D341Med (cell line): ENCODE results near the gene NALCN.

Source experiments
- DNase-seq: peaks from one replicate; pipeline ENCODE4 v3.0.0; 2012; ENCODE audit warnings: low spot score

Gene NALCN

DNA sequence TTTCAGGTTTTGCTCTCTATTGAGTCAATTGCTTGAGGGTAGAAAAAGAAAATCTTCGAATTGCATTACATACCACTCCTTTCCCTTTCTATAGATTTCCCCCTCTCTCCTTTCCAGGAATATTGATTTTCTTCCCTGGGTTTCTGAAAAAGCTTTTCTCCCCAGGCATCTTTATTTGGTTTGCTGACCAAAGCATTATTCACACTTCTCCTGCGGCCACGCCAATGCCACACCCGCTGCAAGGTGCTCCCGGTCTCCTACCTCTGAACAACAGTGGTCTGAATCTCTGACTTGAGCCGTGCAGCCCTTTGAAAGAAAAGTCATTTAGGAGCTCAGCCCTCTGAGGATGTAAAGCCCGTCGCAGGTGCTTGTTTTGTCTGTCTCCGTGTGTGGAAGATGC, 390.8 kb downstream of the NALCN start:
- DNase-seq, result no peak

DNA sequence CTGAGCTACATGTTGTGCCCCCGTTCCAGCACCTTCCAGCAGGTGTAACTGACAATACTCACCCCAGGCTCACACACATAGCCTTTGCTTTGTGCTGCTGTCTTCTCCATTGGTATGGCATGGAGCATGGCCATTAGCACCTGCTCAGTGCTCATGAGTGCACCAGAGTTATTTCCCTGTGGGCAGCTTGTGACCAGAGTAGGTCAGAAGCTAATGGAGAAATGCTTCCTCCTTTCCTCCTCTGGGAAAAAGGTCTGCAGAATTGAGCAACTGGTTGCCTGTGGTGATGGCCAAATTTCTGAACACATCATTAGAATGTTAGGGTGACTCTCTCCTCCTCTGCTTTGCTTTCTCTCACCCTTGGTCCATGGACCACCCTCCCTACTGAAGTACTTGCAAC, 397.2 kb downstream of the NALCN start:
- no peak for DNase-seq

DNA sequence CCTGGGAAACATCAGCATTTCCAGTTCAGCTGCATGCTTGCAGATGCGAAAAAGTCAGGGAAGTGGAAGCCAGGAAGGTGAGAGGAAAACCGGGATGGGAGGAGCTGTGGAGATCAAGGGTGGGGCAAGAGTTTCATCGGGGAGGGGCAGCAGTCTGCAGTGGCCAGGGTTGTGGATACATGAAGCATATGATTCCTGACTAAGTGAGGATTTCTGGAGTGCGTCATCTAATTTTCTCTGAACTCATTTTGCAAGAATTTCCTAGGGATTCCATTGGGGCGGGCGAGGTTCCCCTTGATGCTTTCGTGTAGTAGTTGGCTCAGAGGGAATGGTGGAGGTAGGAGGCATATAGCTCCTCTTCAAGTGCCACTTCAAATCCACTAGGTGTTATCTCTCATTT, 397.6 kb downstream of the NALCN start:
- DNase-seq, result no peak

DNA sequence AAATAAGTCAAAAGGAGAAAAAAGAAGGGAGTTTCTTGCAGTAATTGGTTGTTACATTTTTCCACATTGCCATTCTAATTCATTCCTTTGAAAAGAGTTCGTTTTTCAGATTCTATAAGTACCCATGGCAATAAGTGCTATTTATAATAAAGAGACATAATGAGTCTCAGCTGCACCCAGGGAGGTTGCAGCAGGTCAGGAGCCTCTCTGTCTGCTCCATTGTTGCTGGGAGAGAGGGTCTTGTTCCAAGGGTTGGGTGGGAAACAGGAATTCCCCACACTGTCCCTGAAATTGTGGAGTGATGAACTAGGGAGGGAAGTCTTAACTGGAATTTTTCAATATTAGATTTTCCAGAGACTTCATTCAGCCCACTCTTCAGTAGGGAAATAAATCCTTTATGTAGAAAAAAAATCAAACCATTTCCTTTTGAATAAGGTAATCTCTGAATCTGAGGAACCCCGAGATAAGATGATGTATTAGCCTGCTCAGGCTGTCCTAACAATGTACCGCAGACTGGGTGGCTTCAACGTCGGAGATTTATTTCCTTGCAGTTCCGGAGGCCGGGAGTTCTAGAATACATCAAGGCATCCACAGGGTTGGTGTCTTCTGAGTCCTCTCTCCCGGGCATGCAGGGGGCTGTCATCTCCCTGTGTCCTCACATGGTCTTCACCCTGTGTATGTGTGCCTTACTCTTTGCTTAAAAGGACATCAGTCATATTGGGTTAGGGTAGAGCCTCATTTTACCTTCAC, 399.0 kb downstream of the NALCN start:
- DNase-seq, result no peak

DNA sequence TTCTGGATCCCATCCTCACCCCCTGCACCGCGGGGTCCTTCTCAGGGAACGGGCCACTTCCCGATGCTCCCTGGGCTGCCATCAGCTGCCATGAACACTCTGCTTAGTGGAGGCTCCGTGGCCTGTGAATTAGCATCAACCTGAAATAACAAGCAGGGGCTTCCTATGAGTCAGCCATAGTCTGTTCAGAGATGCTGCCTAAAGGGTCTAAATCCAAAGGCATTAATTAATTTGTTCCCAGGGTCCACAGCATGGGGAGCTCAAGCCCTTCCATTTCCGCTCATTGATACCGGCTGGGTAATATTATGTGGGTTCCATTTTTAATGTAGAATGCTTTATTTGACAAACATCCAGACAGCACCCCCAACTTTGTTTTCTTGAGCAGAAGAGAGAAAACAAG, 399.8 kb downstream of the NALCN start:
- no peak for DNase-seq

DNA sequence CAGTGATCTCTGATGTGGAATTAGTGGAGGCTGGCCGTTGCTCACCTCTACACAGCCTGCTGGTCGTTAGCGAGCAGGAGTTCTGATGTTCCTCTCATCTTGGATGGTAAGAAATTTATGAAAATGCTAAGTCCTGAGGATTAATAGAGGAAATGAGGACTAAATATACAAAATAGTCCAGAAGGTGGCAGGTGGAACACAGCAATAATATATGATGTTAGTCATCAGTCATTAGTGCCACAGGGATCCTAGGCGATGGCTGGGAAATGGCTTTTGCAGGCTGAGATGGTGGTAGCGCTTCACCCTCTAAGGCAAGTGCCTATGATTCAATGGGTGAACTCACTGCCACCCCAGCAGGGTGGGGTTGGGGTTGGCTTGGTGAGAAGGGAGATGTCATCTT, 403.1 kb downstream of the NALCN start:
- no peak for DNase-seq

DNA sequence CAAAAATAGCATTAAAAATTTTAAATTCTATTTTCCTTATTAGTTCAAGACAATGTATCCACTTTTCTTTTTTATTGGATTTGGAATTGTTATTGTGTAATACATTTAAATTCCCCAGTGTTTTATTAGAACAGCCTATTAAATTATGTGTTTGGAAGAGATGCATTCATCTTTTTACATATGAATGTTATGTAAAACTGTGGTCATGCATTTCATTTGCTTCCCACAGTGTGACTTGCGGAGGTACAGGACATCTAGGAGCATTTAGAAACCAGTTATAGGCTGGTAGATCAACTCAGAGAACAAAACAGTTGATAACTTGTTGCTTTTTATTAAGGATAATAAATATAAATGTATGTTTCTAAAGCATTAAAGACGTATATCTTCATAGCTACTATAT, 406.2 kb downstream of the NALCN start:
- no peak for DNase-seq

DNA sequence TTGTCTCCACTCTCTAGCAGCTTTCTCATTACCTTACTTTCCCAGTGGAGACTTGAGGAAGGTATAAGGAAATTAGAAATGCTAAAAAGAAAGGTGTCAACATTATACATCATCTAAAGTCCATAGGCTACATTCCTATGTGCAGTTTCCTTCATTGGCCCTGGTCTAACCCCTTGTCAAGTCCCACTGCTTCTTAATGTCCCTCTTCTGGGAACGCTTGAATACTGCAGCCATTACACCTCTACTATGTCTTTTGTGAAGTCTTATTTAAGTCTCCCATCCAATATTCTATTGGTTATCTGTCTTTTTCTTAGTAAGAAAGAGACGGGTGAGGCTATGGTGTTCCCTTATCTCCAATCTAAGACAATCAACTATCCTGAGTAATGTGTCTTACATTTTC, 409.1 kb downstream of the NALCN start:
- no peak for DNase-seq
